ENCODE data around the gene CAST. TPM values are rescaled to one million over a fixed set of nuclear protein-coding genes. Genes with fewer than 3 reads are reported as not detected.

Gene CAST
- total and polyA plus RNA-seq, 8 donors, result 26.5 to 100 (median 63.6) TPM

GRCh38 chr5:96659170-96659569 lies 3.0 kb upstream of the CAST start:
- Histone ChIP-seq H3K36me3 (no peaks in the 10 kb centered on the region), H3K4me1 (peaks cover 8 to 15% (median 8%) of the 10 kb centered on the region in 3 donors), H3K9me3 (no peaks in the 10 kb centered on the region), H3K27ac (no peak overlapping the region), H3K4me3 (no peak overlapping the region), H3K27me3 (no peaks in the 10 kb centered on the region)
- DNase-seq (no peak), ATAC-seq (no peak), FAIRE-seq (no peak)
- WGBS, 2 donors, result 79 to 87% methylated on average over 4 of the region's 4 CpGs
- TF ChIP-seq CTCF (IDR thresholded peaks at IDR 0.05), result no peak
- intact Hi-C loops (cut with DNase I), result no loop called here

DNA sequence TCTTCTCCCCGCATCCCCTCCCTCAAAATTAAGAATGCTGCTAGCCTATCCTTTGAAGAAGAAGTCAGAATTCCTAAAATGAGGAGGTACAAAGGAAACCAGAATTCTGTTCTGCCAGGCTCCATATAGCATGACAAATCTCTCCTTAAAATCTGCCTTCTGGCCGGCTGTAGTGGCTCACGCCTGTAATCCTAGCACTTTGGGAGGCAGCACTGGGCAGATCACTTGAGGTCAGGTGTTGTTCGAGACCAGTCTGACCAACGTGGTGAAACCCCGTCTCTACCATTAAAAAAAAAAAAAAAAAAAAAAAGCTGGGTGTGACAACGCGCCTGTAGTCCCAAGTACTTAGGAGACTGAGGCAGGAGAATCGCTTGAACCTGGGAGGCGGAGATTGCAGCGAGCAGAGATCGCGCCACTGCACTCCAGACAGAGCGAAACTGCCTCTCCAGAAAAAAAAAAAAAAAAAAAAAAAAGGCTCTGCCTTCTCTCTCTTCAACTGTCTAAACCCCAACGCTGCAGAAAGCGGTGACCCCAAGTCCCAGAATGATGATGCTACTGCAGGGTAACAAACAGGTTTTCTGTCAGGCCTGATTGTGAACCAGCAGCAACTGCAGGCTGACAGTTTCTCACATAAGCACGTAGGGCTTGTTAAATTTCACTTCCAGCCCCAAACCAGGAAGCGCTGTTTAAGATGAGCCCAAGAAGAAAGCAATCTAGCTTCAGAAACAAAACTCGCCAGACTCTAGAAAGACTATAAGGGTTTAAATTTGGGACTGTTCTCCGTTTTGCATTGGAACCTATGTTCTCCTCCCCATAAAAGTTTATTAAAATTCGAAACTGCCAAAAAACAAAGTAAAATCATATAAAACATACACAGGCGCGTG lies 963 bp upstream of the CAST start:
- Histone ChIP-seq H3K36me3 (no peaks in the 10 kb centered on the region), H3K4me1 (peaks cover under 1 to 23% (median 17%) of the 10 kb centered on the region in 3 donors), H3K9me3 (no peaks in the 10 kb centered on the region), H3K27ac (peak overlapping the region; percentile 87 to 98 (median 92)), H3K4me3 (peak overlapping the region; percentile 78 to 93 (median 89)), H3K27me3 (no peaks in the 10 kb centered on the region)
- FAIRE-seq, result no peak
- WGBS, 2 donors, result 4 to 9% methylated on average over 23 of the region's 23 CpGs
- no peak for TF ChIP-seq CTCF (IDR thresholded peaks at IDR 0.05)
- ATAC-seq, result peak in 2 of 4 donors; percentile 8 to 10
- intact Hi-C loops (cut with DNase I), result no loop called here
- DNase-seq, result peak in 3 of 6 donors; percentile 16 to 30 (median 20)

DNA sequence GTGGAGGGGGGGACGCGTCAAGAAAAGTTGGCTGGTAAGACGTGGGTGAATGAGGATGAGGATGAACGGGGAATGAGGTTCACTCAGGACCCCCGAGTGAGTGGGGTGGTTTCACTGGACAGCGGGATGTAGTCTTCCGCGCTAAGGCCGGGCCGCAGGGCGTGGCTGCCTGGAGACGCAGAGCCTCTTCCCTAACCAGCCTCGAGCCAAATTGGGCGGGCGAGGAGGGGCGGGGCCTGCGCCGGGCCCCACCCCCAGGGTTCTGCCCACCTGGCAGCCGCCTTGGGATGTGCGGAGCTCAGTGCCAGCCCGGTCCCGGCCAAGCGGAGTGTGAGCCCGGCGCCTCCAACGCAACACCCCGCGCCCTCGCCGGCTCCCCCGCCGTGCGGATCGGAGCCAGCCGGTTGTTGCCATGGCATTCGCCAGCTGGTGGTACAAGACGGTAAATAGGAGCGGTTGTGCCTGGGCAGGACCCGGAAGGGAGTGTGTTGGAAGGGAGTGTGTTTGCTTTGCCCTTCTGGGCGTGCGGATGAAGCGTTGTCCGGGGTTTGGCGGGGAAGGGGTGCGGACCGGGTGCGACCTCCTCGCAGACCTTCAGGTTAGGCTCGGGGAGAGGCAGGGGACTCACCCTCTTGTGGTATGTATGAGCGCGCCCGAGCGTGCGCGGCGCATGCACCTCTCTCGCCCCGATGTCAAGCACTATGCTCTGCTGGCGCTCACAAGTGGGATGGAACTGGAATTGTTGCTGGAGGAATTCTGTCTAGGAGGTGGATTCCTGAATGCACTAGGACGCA lies 746 bp downstream of the CAST start:
- Histone ChIP-seq H3K4me1 (peaks cover 0 to 23% (median 17%) of the 10 kb centered on the region in 3 donors), H3K36me3 (no peaks in the 10 kb centered on the region), H3K27me3 (no peaks in the 10 kb centered on the region), H3K27ac (peak overlapping the region; percentile 87 to 98 (median 92)), H3K4me3 (peak overlapping the region; percentile 78 to 93 (median 89)), H3K9me3 (no peaks in the 10 kb centered on the region)
- intact Hi-C loops (cut with DNase I), result no loop called here
- FAIRE-seq (no peak), ATAC-seq (peak; percentile 89 to 94 (median 90)), DNase-seq (peak; percentile 89 to 97 (median 96))
- WGBS, 2 donors, result 0% methylated on average over 53 to 60 of the region's 60 CpGs
- TF ChIP-seq CTCF (IDR thresholded peaks at IDR 0.05), result no peak

- 44 to 45% methylated on average over 6 of the region's 6 CpGs for WGBS, 2 donors
Measured at GRCh38 chr5:96663608-96664007, 1.4 kb downstream of the CAST start.

More at GRCh38 chr5:96663608-96664007, 1.4 kb downstream of the CAST start:
- Histone ChIP-seq H3K27me3 (no peaks in the 10 kb centered on the region), H3K4me1 (peaks cover 0 to 23% (median 17%) of the 10 kb centered on the region in 3 donors), H3K9me3 (no peaks in the 10 kb centered on the region), H3K4me3 (peak overlapping the region; percentile 78 to 93 (median 89)), H3K36me3 (no peaks in the 10 kb centered on the region), H3K27ac (peak overlapping the region in 3 of 4 donors; percentile 89 to 98 (median 96))
- no peak for FAIRE-seq
- no peak for ATAC-seq
- DNase-seq, result no peak
- TF ChIP-seq CTCF (IDR thresholded peaks at IDR 0.05), result no peak
- intact Hi-C loops (cut with DNase I), result no loop called here

Data from pancreas (tissue), 10 donors.